ENCODE measurements around the gene SLC18A3. TPM values are rescaled to one million over a fixed set of nuclear protein-coding genes. Genes with fewer than 3 reads are reported as not detected.

The SLC18A3 gene
- total RNA-seq, 1 donor from 2014 or later: 1.6 TPM

DNA sequence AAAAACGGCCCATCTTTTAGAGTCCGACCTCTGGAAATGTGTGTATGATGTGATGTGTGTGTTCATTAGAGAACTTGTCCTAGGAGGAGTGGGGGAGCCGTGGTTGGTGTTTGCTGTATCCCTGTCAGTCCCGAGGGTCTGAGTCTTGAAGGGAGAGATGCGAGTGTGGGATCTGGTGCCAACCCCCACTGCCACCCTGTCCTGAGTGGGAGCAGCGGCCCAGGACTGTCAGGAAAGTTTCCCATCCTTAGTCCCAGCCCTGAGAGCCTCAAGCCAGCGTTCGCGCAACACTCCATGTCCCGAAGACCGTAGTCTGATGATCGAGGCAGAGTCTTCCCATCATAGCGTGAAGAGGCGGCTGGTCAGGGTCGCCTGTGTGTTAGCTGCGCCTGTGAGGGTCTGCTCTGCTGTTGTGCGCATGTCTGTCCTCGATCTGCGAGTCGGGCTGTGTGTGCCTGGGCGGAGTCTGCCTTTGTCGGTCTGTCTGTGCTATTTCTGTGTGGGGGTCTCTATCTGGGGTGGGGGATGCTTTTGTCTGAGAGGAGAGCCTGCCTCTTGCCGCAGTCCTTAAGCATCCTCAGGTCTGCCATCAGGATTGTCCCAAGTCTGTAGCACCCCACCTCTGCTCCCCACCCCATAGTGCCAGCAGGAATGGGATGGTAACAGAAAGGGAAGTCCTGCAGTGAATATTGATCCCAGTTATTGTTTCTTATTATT is 3.2 kb downstream of the SLC18A3 start:
- H3K27ac Mint-ChIP-seq: no peak overlapping the region
- H3K4me3 Mint-ChIP-seq: peak overlapping the region; percentile 73
- TF ChIP-seq, protein P1, sequence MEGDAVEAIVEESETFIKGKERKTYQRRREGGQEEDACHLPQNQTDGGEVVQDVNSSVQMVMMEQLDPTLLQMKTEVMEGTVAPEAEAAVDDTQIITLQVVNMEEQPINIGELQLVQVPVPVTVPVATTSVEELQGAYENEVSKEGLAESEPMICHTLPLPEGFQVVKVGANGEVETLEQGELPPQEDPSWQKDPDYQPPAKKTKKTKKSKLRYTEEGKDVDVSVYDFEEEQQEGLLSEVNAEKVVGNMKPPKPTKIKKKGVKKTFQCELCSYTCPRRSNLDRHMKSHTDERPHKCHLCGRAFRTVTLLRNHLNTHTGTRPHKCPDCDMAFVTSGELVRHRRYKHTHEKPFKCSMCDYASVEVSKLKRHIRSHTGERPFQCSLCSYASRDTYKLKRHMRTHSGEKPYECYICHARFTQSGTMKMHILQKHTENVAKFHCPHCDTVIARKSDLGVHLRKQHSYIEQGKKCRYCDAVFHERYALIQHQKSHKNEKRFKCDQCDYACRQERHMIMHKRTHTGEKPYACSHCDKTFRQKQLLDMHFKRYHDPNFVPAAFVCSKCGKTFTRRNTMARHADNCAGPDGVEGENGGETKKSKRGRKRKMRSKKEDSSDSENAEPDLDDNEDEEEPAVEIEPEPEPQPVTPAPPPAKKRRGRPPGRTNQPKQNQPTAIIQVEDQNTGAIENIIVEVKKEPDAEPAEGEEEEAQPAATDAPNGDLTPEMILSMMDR (conservative IDR thresholded peaks at IDR 0.05): no peak
- peaks cover 7% of the 10 kb centered on the region for H3K36me3 Mint-ChIP-seq
- no peaks in the 10 kb centered on the region for H3K9me3 Mint-ChIP-seq
- H3K4me1 Mint-ChIP-seq (ENCODE audit: unreplicated experiment): peaks cover 14% of the 10 kb centered on the region
- peak; percentile 54 for DNase-seq (ENCODE audit: extremely low spot score, unreplicated experiment)
- peaks cover 86% of the 10 kb centered on the region for H3K27me3 Mint-ChIP-seq

DNA sequence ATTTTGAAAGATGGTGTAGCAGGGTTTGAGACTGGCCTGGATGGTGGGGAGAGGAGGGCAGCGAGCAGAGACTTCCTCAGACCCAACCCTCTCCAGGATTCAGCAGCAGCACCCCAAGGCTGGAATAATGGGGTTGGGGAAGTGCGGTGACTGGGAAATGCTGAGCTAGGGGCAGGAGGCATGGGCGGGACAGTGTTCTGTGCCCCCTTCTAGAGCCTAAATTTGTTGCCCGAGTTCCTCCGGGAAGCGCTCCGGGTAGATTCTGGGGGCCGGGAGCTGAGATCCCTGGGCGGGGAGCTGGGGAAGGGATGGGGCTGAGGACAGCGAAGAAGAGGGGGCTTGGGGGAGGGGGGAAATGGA is 3.8 kb downstream of the SLC18A3 start, which contains the start of gene CHAT:
TSS of gene CHAT (plus strand) at position 156 of the 360 bp plus-strand sequence. CDS start at position 309, 153 bp downstream.
- DNase-seq (ENCODE audit: extremely low spot score, unreplicated experiment): no peak
- Mint-ChIP-seq H3K4me3 (peak within 1 kb of the TSS; percentile 73), H3K27me3 (peaks cover 86% of the 10 kb centered on the region), H3K4me1 (ENCODE audit: unreplicated experiment) (peaks cover 10% of the 10 kb centered on the region), H3K36me3 (peaks cover 7% of the 10 kb centered on the region), H3K27ac (no peak within 1 kb of the TSS), H3K9me3 (no peaks in the 10 kb centered on the region)
- TF ChIP-seq, protein P1 (conservative IDR thresholded peaks at IDR 0.05): no peak

DNA sequence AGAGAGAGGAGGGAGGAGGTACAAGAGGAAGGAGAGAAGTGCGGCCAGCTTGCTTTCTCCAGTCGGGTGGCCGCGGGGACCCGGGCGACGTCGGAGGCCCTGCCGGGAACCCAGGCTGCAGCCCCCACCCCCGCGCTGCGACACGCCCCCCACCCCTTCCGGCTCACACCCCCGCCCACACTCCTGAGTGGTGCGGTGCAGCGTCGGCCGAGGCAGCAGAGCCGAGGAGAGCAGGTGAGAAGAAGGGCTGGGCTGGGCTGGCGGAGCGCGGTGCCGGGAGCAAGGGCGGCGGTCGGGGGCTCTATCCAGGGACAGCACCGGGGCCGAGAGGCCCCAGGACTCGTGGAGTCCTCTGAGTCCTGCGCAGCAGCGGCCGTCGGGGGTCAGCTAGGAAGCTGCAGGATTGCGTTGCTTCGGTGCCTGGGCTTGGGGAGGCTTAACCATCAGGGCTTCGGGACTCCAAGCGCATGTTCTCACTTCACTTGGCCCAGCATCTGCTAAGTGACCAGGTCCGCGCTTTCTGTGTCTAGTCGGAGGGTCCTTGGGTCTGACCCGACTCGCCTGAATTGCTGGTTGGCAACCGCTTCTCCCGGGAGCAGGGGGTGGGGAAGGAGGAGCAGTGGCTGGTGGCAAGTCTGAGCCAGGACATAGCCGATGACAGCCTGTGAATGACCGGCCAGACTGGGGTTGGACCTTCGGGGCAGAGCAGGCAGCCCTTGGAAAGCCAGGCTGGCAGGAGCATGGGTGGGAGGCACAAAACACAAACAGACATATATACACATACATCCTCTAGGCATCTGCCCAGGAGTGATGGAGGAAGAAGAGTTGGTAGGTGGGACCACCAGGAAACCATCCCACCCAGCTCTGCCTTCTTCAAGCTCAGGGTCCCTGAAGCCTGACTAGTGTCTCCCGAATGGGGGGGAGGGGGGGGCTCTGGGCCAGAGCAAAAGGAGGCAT is 4.4 kb downstream of the SLC18A3 start:
- H3K27me3 Mint-ChIP-seq: peaks cover 86% of the 10 kb centered on the region
- DNase-seq (ENCODE audit: extremely low spot score, unreplicated experiment): peak; percentile 55
- no peak overlapping the region for H3K27ac Mint-ChIP-seq
- no peak overlapping the region for H3K4me3 Mint-ChIP-seq
- TF ChIP-seq, protein P1 (conservative IDR thresholded peaks at IDR 0.05): no peak
- no peaks in the 10 kb centered on the region for H3K9me3 Mint-ChIP-seq
- peaks cover 7% of the 10 kb centered on the region for H3K36me3 Mint-ChIP-seq
- peaks cover 10% of the 10 kb centered on the region for H3K4me1 Mint-ChIP-seq (ENCODE audit: unreplicated experiment)

DNA sequence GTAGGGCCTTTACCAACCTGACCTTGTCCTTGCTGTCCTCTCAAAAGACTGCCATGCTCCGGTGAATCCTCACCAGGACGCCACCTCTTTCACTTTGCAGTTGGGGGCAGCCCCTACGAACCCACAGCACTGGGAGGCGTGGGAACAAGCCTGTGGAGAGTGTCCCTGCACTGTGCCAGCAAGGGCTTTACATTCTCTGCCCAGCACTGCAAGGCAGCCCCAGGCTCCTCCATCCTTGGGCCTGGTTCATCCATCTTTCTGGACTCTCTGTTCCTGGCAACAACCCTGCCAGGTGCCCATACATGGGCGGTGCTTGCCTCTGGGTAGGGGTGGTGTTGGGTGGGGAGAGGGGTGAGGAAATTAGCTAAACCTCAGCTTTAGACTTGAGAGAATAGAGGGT is 5.1 kb downstream of the SLC18A3 start:
- Mint-ChIP-seq H3K36me3 (peaks cover 7% of the 10 kb centered on the region), H3K9me3 (no peaks in the 10 kb centered on the region), H3K4me3 (no peak overlapping the region), H3K27ac (no peak overlapping the region), H3K4me1 (ENCODE audit: unreplicated experiment) (peaks cover 10% of the 10 kb centered on the region), H3K27me3 (peaks cover 91% of the 10 kb centered on the region)
- TF ChIP-seq, protein P1 (conservative IDR thresholded peaks at IDR 0.05): no peak
- peak; percentile 36 for DNase-seq (ENCODE audit: extremely low spot score, unreplicated experiment)

DNA sequence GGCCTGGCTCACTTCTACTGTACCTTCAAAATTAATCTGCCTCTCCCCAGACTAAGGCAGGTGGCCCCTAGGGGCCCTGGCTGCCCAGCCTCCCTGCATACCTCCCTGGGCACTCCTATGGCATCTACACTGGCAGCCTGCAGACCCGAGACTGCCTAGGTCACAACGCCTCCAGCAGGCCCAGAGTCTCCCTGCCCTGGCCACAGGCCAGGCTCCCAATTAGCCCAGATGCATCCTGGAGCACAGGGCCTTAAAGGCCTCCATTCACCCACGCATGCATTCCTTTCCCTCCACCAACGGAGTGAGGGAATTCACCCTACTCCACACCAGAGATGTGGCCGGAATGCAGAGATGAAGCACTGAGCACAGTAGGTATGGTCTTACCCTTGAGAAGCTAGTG is 5.6 kb downstream of the SLC18A3 start:
- Mint-ChIP-seq H3K36me3 (peaks cover 7% of the 10 kb centered on the region), H3K27me3 (peaks cover 93% of the 10 kb centered on the region), H3K4me3 (no peak overlapping the region), H3K27ac (no peak overlapping the region), H3K4me1 (ENCODE audit: unreplicated experiment) (peaks cover 10% of the 10 kb centered on the region), H3K9me3 (no peaks in the 10 kb centered on the region)
- no peak for DNase-seq (ENCODE audit: extremely low spot score, unreplicated experiment)
- TF ChIP-seq, protein P1 (conservative IDR thresholded peaks at IDR 0.05): no peak
